ENCODE results near the gene GNA14.

DNA sequence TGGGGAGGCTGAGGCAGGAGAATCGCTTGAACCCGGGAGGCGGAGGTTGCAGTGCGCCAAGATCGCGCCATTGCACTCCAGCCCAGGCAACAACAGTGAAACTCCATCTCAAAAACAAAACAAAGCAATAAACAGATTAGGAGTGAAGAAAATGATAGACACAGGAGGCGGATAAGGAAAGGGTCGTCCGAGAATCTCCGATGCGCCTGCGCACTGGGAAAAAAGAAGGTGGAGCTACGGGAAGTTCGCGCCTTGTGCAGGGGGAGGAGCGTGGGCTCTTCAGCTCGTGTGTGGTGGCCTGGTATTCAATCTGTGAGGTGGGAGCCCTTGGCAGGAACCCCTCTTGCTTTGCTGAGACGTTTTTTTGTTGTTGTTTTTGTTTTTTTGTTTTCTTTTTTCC is 47.3 kb downstream of the GNA14 start:
- TF ChIP-seq POLR2A (IDR thresholded peaks at IDR 0.05), result no peak
- TF ChIP-seq, protein P1, sequence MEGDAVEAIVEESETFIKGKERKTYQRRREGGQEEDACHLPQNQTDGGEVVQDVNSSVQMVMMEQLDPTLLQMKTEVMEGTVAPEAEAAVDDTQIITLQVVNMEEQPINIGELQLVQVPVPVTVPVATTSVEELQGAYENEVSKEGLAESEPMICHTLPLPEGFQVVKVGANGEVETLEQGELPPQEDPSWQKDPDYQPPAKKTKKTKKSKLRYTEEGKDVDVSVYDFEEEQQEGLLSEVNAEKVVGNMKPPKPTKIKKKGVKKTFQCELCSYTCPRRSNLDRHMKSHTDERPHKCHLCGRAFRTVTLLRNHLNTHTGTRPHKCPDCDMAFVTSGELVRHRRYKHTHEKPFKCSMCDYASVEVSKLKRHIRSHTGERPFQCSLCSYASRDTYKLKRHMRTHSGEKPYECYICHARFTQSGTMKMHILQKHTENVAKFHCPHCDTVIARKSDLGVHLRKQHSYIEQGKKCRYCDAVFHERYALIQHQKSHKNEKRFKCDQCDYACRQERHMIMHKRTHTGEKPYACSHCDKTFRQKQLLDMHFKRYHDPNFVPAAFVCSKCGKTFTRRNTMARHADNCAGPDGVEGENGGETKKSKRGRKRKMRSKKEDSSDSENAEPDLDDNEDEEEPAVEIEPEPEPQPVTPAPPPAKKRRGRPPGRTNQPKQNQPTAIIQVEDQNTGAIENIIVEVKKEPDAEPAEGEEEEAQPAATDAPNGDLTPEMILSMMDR (IDR thresholded peaks at IDR 0.05), result no peak

Data from Peyer's patch (tissue), 4 donors.